Measurements from ENCODE around the gene KCNIP1. TPM values are rescaled to one million over a fixed set of nuclear protein-coding genes. Genes with fewer than 3 reads are reported as not detected.

KCNIP1 gene
- total and polyA plus RNA-seq, 9 of the 15 experiments (the other 6 are each of a cell fraction or from before 2014, with no cell fraction given): not detected

DNA sequence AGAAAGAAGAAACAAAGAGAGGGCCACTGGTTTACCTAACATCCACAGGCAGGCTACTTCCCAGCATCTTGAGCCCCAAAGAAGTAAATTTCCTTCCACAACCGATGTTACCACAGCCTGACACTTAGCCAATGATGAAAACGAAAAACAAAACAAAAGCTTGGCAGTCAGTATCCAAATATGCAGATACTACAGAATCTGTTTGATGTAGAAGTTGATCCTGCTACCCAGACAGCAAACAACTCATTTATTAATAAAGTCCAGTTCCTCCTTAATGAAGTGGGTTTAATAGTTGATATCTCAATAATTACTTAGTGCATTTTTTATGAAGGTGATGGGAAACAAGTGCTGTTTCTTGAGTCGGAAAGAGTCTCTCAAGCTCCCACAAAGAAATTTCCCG is 212.6 kb downstream of the KCNIP1 start:
- no peaks in the 10 kb centered on the region for H4K20me1 ChIP-seq (replicated peaks; ENCODE audit: control insufficient read depth, insufficient read depth, low read length)
- H3K79me2 ChIP-seq (ENCODE audit: control insufficient read depth, insufficient read depth, low read length): no peaks in the 10 kb centered on the region
- H2AFZ ChIP-seq (ENCODE audit: low read depth, low read length): no peak overlapping the region
- H3K4me1 ChIP-seq (replicated peaks in 1 of 2; ENCODE audit: control insufficient read depth in 2 of 2, insufficient read depth in 2 of 2, low read length in 2 of 2): no peaks in the 10 kb centered on the region
- intact Hi-C loops (cut with micrococcal nuclease): no loop called here
- H3K9me1 ChIP-seq (ENCODE audit: control insufficient read depth, insufficient read depth, low read length): no peaks in the 10 kb centered on the region
- ChIA-PET POLR2A (no interaction called here), CTCF (ENCODE audit: low intra/inter-chr PET ratio) (no interaction called here)
- ATAC-seq: no peak
- H3K9ac ChIP-seq (ENCODE audit: insufficient read depth in 1 of 2, low read depth in 2 of 2, low read length in 2 of 2): no peak overlapping the region
- in situ Hi-C loops (cut with MboI): no loop called here
- DNase-seq (ENCODE audit: extremely low read depth in 1 of 4, low spot score in 3 of 4): no peak
- no peak overlapping the region for H3K27ac ChIP-seq (ENCODE audit: extremely low read depth, low read depth, low read length)
- H3K27me3 ChIP-seq (ENCODE audit: control insufficient read depth in 2 of 2, insufficient read depth in 2 of 2, low read length in 2 of 2): peaks cover 0 to 8% of the 10 kb centered on the region in 2 experiments; a peak in 1 of 5 replicates
- FAIRE-seq: no peak
- no peak for TF ChIP-seq MTA3 (IDR thresholded peaks at IDR 0.05; ENCODE audit: borderline replicate concordance)
- no peak for TF ChIP-seq ASH1L (IDR thresholded peaks at IDR 0.05; ENCODE audit: borderline replicate concordance, low read depth, partially characterized antibody)
- no peak for TF ChIP-seq DMBX1 (CRISPR knock-in tag; IDR thresholded peaks at IDR 0.05; ENCODE audit: borderline replicate concordance)
- no peak for TF ChIP-seq MYNN (IDR thresholded peaks at IDR 0.05)
- no peak for TF ChIP-seq MYNN (CRISPR knock-in tag; IDR thresholded peaks at IDR 0.05)
- no peak for TF ChIP-seq PML (IDR thresholded peaks at IDR 0.05; ENCODE audit: low read length)
- no peak for TF ChIP-seq PHTF2 (CRISPR knock-in tag; IDR thresholded peaks at IDR 0.05)
- no peak for TF ChIP-seq CTCF (IDR thresholded peaks at IDR 0.05 in 2 of 3, conservative IDR thresholded peaks at IDR 0.05 in 1 of 3; ENCODE audit: insufficient read depth in 2 of 3, low read depth in 1 of 3, low read length in 3 of 3)
- TF ChIP-seq JUNB (CRISPR knock-in tag; conservative IDR thresholded peaks at IDR 0.05): no peak
- no peak for TF ChIP-seq CBFB (CRISPR knock-in tag; IDR thresholded peaks at IDR 0.05)
- no peak for TF ChIP-seq HMG20B (CRISPR knock-in tag; IDR thresholded peaks at IDR 0.05)
- TF ChIP-seq KDM2B (CRISPR knock-in tag; IDR thresholded peaks at IDR 0.05): no peak
- TF ChIP-seq SAP30 (IDR thresholded peaks at IDR 0.05; ENCODE audit: borderline replicate concordance, insufficient read depth, low read depth, low read length, poor library complexity, severe bottlenecking): no peak
- no peak for TF ChIP-seq UBTF (IDR thresholded peaks at IDR 0.05; ENCODE audit: borderline replicate concordance in 1 of 2, low read depth in 2 of 2, low read length in 2 of 2)
- no peak for TF ChIP-seq GATAD2A (IDR thresholded peaks at IDR 0.05)
- TF ChIP-seq TCF7 (IDR thresholded peaks at IDR 0.05; ENCODE audit: borderline replicate concordance): no peak
- TF ChIP-seq GABPA (tag; conservative IDR thresholded peaks at IDR 0.05; ENCODE audit: low read depth): no peak
- no peak for TF ChIP-seq ZNF121 (CRISPR knock-in tag; conservative IDR thresholded peaks at IDR 0.05)
- TF ChIP-seq FOXJ3 (CRISPR knock-in tag; IDR thresholded peaks at IDR 0.05): no peak
- no peaks in the 10 kb centered on the region for H3K36me3 ChIP-seq (ENCODE audit: control insufficient read depth, insufficient read depth, low read length)
- H3K4me3 ChIP-seq: no peak overlapping the region
- WGBS (ENCODE audit: insufficient coverage, low coverage, missing lambda C conversion rate): 2% methylated on average over 4 of the region's 4 CpGs
- no peak overlapping the region for H3K4me2 ChIP-seq (ENCODE audit: insufficient read depth, low read length)
- BruUV-seq (replicated peaks): no TSS peak
- no peaks in the 10 kb centered on the region for H3K9me3 ChIP-seq (replicated peaks; ENCODE audit: control insufficient read depth, insufficient read depth, low read depth, low read length)
